NCI-H226 (cell line): ENCODE results near the gene ZNF446.
"Not testable (repeated sequence)": the region's sequence is repeated elsewhere in the genome, so short reads cannot be mapped to it uniquely, and the experiment has no call there.

Source experiments
- DNase-seq: peaks from one replicate; pipeline ENCODE4 v3.0.0-alpha.2; 2015

The ZNF446 gene

DNA sequence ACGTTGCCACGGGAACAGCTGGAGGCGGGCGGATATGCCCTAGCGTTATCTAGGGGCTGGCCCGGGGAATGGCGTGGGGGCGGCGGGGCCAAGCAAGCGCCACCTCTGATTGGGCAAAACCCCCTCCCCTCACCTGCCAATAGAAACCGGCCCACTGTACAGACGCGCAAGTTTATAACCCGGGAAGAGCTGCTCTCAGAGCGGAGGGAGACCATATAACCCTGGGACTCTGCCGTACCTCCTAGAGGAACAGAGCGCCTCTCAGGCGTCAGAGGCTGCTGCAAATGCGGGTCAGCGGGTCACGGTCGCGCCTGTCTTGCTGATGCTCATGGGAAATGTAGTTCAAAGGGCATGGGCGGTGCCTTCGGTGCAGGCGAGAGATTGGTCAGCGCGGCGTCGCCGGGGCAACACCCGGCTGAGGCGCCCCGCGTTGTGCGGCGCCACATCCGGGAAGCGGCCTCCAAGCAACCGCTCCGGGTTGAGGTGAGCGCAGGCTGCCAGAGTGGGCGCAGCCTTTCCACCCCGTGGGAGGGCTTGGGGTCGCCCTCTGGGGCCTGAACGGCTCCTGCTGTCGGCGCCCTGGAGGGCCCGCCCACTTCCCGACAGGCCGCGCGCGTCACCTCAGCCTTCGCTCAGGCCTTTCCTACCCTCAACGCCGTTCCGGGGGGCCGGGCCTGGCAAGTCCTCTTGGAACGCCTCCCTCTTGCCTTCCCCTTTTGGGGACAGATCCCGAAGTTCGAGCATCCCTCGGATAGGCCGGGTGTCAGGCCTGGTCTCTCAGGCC, at the start of gene ZNF446:
ZNF446 (plus strand) TSS at position 639 of the 784 bp plus-strand sequence. CDS start 867 bp downstream, outside the sequence.
- peak; percentile 100 for DNase-seq

- no peak for DNase-seq
Observed at GRCh38 chr19:58428617-58429016, 47.5 kb upstream of the ZNF446 start.

DNA sequence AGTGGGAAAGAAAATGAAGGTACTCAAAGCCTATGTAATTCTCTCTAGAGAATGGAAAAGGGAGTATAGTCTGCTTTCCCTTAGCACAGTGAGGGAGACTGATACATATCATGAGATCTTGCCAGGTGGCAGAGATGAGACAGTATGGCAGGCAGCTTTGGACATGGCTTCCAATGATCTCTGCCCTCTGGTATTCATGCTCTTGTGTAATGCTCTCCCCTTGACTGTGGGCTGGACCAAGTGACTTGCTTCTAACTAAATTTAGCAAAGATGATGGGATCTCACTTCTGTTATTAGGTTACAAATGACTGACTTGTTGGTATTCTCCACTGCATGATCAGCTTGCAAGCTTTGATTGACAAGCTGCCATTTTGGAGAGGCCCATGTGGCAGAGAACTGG, 46.4 kb upstream of the ZNF446 start:
- DNase-seq, result no peak

- no peak for DNase-seq
Observed at GRCh38 chr19:58434217-58434616, 41.9 kb upstream of the ZNF446 start.

DNA sequence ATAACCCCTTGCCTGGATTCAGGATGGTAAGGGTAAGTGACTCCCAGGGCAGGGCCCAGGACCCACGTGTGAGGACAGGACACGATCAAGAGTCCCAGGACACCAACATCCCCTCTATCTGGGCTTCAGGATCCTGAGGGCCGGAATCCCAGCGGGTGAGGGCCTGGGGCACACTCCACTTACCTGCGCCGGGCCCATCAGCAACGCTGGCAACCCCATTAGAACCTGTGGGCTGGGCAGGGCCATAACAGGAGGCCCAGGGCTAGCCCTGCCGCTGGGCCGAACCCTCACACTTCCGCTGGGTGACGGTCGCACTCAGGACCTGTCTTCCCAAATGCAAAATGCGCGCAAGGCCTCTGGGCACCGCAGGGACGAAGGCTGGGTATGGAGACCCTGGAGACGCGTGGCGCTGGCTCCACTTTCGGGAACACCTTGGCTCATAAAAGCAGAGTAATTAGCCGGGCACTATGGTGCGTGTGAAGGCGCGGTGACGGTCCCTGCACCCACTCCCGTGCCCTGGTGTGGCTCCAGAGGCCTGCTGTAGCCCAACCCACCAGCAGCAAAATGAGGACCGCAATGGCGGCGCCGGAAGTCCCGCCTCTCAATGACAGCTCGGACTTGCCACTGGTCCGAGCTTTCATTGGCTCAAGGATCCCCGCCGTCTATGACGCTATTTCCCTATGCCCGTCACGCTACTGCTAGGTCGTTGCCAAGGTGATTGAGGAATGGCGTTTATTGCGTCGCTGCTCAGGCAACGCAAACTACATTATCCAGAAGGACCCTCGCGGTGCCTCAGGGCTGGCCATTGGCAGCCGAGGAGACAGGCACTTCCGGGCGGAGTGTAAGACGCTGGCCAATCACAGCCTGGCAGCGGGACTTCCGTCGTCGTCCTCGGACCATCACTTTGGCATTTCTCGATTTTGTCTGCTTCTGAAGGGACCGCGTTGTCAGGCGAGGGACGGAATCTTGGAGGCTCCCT, 36.3 kb upstream of the ZNF446 start, which contains the start of gene ZNF132:
ZNF132 (minus strand) TSS at position 578 of the 979 bp plus-strand sequence; CDS start at position 246, 332 bp downstream.
- peak; percentile 99 for DNase-seq

DNA sequence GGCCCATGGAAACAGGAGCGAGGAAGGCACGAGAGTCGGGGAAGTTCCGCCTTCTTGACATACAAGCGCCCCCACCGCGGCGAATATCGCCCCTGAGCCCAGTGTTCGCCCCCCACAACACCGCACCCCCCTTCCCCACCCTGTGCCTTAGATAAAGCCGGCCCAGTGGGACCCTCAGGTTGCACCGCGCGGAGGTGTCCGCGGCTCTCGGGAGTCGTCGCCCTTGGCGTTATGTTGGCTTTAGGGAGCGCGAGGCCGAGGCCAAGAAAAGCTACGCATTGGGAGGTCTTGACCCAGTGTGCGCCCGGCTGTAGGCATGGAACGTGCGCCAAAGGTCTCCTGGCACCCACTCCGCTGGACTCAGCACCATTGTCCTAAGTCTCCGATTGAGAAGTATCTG, 35.6 kb upstream of the ZNF446 start:
- DNase-seq, result no peak

GRCh38 chr19:58442986-58443385, 33.2 kb upstream of the ZNF446 start:
- not testable (repeated sequence) for DNase-seq

GRCh38 chr19:58448860-58449259, 27.3 kb upstream of the ZNF446 start:
- not testable (repeated sequence) for DNase-seq

DNA sequence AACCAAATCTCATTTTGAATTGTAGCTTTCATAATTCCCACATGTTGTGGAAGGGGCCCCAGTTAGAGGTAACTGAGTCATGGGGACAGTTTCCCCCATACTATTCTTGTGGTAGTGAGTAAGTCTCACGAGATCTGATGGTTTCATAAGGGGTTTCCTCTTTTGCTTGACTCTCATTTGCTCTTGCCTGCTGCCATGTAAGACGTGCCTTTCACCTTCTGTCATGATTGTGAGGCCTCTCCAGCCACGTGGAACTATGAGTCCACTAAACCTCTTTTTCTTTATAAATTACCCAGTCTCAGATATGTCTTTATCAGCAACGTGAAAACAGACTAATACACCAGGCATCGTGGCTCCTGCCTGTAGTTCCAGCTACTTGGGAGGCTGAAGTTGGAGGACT, 26.2 kb upstream of the ZNF446 start:
- DNase-seq, result not testable (repeated sequence)

GRCh38 chr19:58450856-58451357, 25.2 kb upstream of the ZNF446 start:
- no peak for DNase-seq

GRCh38 chr19:58451358-58452101, 24.6 kb upstream of the ZNF446 start, which contains the start of gene ZNF324B:
Gene ZNF324B, plus strand, starts transcription at chr19:58451622. Its CDS starts 2,080 bp downstream, at chr19:58453702.
- peak; percentile 97 for DNase-seq

GRCh38 chr19:58453743-58454142, 22.4 kb upstream of the ZNF446 start:
- DNase-seq, result no peak

- DNase-seq, result no peak
Observed at GRCh38 chr19:58455306-58455705, 20.8 kb upstream of the ZNF446 start.

- DNase-seq, result no peak
Observed at GRCh38 chr19:58456111-58456510, 20.0 kb upstream of the ZNF446 start.

DNA sequence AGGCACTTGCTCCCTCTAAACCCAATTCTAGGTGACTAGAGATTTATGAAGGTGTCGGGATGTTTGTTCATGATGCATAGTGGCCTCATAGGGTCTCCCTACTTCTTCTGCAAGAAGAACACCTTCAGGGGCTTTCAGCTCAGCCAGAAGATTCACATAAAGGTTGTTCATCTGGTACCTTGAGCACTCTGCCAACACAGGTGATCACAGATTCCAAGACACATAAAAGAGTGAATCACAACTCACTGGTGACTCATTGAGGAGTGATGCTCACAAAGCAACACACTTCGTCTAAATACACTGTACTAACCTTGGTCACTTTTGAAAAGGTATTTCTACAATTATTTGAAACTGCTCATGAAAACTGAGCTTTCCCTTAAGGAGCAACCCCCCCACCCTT, 16.1 kb upstream of the ZNF446 start:
- no peak for DNase-seq

DNA sequence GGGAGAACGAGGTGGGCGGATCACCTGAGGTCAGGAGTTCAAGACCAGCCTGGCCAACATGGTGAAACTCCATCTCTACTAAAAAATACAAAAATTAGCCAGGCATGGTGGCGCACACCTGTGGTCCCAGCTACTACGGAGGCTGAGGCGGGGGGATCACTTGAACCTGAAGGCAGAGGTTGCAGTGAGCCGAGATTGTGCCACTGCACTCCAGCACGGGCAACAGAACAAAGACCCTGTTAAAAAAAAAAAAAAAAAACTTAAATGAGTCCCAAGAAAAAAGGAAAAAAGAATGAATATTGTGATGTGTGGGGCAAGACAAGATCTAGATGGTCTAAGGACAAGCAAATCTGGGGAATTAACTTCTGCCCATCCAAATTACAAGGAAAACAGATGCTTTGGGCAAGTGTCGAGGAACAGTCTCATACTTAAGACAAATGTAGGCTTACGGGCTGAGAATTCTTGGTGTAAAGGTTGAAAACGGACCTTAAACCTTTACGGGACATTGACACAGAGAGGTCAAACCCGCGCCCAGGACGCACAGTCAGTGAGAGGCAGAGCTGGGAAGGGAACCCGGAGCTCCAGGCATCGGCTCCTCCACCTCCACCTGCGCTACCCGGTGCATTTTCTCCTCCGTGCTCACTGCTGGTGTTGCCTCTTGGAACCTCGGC, 9.9 kb upstream of the ZNF446 start:
- DNase-seq, result peak; percentile 15

- peak; percentile 98 for DNase-seq
Observed at GRCh38 chr19:58466760-58467589, 9.2 kb upstream of the ZNF446 start, which contains the start of gene ZNF324. Gene ZNF324, plus strand, starts transcription at chr19:58467080. Its CDS starts 2,106 bp downstream, at chr19:58469186.

DNA sequence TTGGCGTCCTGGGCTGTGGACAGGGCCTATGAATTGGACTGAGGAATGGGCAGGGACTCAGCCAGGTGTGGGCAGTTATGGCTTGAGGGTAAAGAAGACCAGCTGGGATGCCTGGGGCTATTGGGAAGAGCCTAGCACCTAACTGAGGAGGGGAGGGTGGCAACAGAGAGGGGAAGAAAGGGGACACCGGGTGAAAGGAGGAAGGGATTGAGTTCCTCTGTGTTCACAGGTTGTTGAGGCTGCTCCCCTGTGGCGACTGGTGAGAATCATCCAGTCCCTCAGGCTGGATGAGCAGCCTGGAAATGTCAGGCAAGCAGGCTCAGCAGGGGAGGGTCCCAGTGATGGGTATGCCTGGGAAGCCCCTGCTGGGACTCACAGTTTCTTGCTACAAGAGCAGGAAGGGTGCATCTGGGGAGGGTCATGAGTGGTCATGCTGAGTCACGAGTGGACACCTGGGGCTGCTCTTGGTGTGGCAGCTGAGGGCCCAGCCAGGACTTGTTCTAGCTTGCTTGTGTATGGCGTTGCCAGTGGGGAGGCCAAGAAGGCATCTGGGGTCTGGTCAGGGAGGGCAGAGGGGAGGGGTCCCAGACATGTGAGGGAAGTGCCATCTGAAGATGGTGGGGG, 7.8 kb upstream of the ZNF446 start:
- no peak for DNase-seq

GRCh38 chr19:58469241-58470013, 6.7 kb upstream of the ZNF446 start:
- DNase-seq, result no peak
